HEK293T (cell line): ENCODE data around the gene RAPSN.

Source experiments
- CTCF ChIA-PET: fragments of 350-600 bp; formaldehyde crosslinking; extraction: SDS; loops from one replicate; lab custom pipeline; 2021; ENCODE audit warnings: antibody characterized with exemption, inconsistent platforms; lab: Yijun Ruan, JAX
- POLR2A ChIA-PET: fragments of 350-600 bp; formaldehyde crosslinking; extraction: SDS; loops from one replicate; lab custom pipeline; 2020; ENCODE audit warnings: antibody characterized with exemption, inconsistent platforms; lab: Yijun Ruan, JAX
- DNase-seq: peaks from one replicate; pipeline ENCODE4 v3.0.0; 2012; ENCODE audit warnings: mixed read lengths; ENCODE audit errors: extremely low spot score
- ARNT ChIP-seq: fragments of 450-650 bp; IDR thresholded peaks from 2 replicates; pipeline ENCODE4 v1.6.1; 2017; ENCODE audit warnings: mild to moderate bottlenecking
- BHLHE40 ChIP-seq: fragments of 450-650 bp; IDR thresholded peaks from 2 replicates; pipeline ENCODE4 v1.6.1; 2016; ENCODE audit warnings: mild to moderate bottlenecking, moderate library complexity, borderline replicate concordance
- CTBP1 ChIP-seq: fragments of 450-650 bp; IDR thresholded peaks from 2 replicates; pipeline ENCODE4 v1.6.1; 2016; ENCODE audit warnings: borderline replicate concordance
- ELF4 ChIP-seq: fragments of 450-650 bp; IDR thresholded peaks from 2 replicates; pipeline ENCODE4 v1.6.1; 2017; ENCODE audit warnings: antibody characterized with exemption
- FOXA1 ChIP-seq: fragments of 450-650 bp; IDR thresholded peaks from 2 replicates; pipeline ENCODE4 v1.6.1; 2016; ENCODE audit warnings: mild to moderate bottlenecking
- FOXK2 ChIP-seq: fragments of 450-650 bp; IDR thresholded peaks from 2 replicates; pipeline ENCODE4 v1.6.1; 2016; ENCODE audit warnings: mild to moderate bottlenecking
- FOXM1 ChIP-seq: fragments of 450-650 bp; IDR thresholded peaks from 2 replicates; pipeline ENCODE4 v1.6.1; 2017; ENCODE audit warnings: mild to moderate bottlenecking, borderline replicate concordance
- HDGF ChIP-seq: fragments of 450-650 bp; IDR thresholded peaks from 2 replicates; pipeline ENCODE4 v1.6.1; 2017; ENCODE audit warnings: antibody characterized with exemption, borderline replicate concordance
- L3MBTL2 ChIP-seq: fragments of 450-650 bp; conservative IDR thresholded peaks from 2 replicates; pipeline ENCODE4 v1.6.1; 2016; ENCODE audit warnings: mild to moderate bottlenecking
- LEF1 ChIP-seq: fragments of 450-650 bp; IDR thresholded peaks from 2 replicates; pipeline ENCODE4 v1.6.1; 2017; ENCODE audit warnings: mild to moderate bottlenecking, borderline replicate concordance
- NFRKB ChIP-seq: fragments of 450-650 bp; IDR thresholded peaks from 2 replicates; pipeline ENCODE4 v1.6.1; 2016; ENCODE audit warnings: mild to moderate bottlenecking, moderate library complexity
- PKNOX1 ChIP-seq: fragments of 450-650 bp; IDR thresholded peaks from 2 replicates; pipeline ENCODE4 v1.6.1; 2016
- SP1 ChIP-seq: fragments of 450-650 bp; IDR thresholded peaks from 2 replicates; pipeline ENCODE4 v1.6.1; 2017
- SUZ12 ChIP-seq: fragments of 450-650 bp; IDR thresholded peaks from 2 replicates; pipeline ENCODE4 v1.6.1; 2016; ENCODE audit warnings: mild to moderate bottlenecking
- TARDBP ChIP-seq: fragments of 450-650 bp; IDR thresholded peaks from 2 replicates; pipeline ENCODE4 v1.6.1; 2016
- ZNF384 ChIP-seq: fragments of 450-650 bp; IDR thresholded peaks from 2 replicates; pipeline ENCODE4 v1.6.1; 2016

The RAPSN gene

GRCh38 chr11:47413908-47414684, 34.8 kb downstream of the RAPSN start:
- POLR2A ChIA-PET: interaction anchor here (10.0 kb wide), 1 partner anchor 11 kb away, joined by 72 read pairs; the partner anchor contains the start of gene PSMC3
- no peak for DNase-seq
- TF ChIP-seq FOXA1: no peak
- TF ChIP-seq ARNT: no peak
- TF ChIP-seq FOXM1: no peak
- no peak for TF ChIP-seq SP1
- TF ChIP-seq LEF1: no peak
- no peak for TF ChIP-seq ELF4
- CTCF ChIA-PET: no interaction called here

GRCh38 chr11:47413351-47413750, 35.6 kb downstream of the RAPSN start:
- POLR2A ChIA-PET: interaction anchor here (10.0 kb wide), 1 partner anchor 12 kb away, joined by 72 read pairs; the partner anchor contains the start of gene PSMC3
- CTCF ChIA-PET: interaction anchor here (0.7 to 1.6 kb wide), 3 partner anchors 36 to 94 kb away, joined by 3 to 8 read pairs (median 3); no protein-coding TSS in a partner anchor
- no peak for DNase-seq
- TF ChIP-seq ZNF384 (no peak), TARDBP (no peak), ARNT (no peak), FOXK2 (no peak), BHLHE40 (no peak), ELF4 (no peak)

- POLR2A ChIA-PET: interaction anchor here (10.0 kb wide), 1 partner anchor 13 kb away, joined by 72 read pairs; the partner anchor contains the start of gene PSMC3
- DNase-seq: peak; percentile 64
- CTCF ChIA-PET: interaction anchor here (0.6 to 1.6 kb wide), 15 partner anchors 9 to 142 kb away, joined by 3 to 9 read pairs (median 3); partner anchors contain the start of gene PSMC3
- TF ChIP-seq PKNOX1 (no peak), ZNF384 (no peak), FOXM1 (no peak), SUZ12 (no peak), SP1 (no peak), FOXA1 (no peak), ELF4 (no peak), ARNT (no peak), L3MBTL2 (no peak), HDGF (no peak), NFRKB (no peak), TARDBP (no peak), FOXK2 (no peak), LEF1 (no peak), CTBP1 (no peak), BHLHE40 (no peak)
These were observed 36.8 kb downstream of the RAPSN start for GRCh38 chr11:47411884-47412746.

- ChIA-PET POLR2A (interaction anchor here (0.6 to 10.0 kb wide), 3 partner anchors 10 to 593 kb away, joined by 3 to 72 read pairs (median 4); partner anchors contain the start of gene PSMC3), CTCF (interaction anchor here (0.7 to 1.8 kb wide), 5 partner anchors 13 to 56 kb away, joined by 3 to 7 read pairs (median 3); no protein-coding TSS in a partner anchor)
- no peak for DNase-seq
- TF ChIP-seq NFRKB: no peak
- TF ChIP-seq TARDBP: no peak
- TF ChIP-seq SUZ12: no peak
- no peak for TF ChIP-seq ELF4
- TF ChIP-seq ZNF384: no peak
- no peak for TF ChIP-seq CTBP1
These were observed 38.3 kb downstream of the RAPSN start for GRCh38 chr11:47410370-47411264.

- TF ChIP-seq FOXM1: no peak
- TF ChIP-seq HDGF: no peak
- TF ChIP-seq BHLHE40: no peak
- no peak for TF ChIP-seq LEF1
- TF ChIP-seq NFRKB: no peak
- TF ChIP-seq ARNT: no peak
- TF ChIP-seq L3MBTL2: no peak
- TF ChIP-seq CTBP1: no peak
- TF ChIP-seq PKNOX1: no peak
- TF ChIP-seq FOXK2: no peak
- TF ChIP-seq FOXA1: no peak
- no peak for TF ChIP-seq ELF4
- no peak for TF ChIP-seq SP1
- no peak for TF ChIP-seq TARDBP
- TF ChIP-seq SUZ12: no peak
- no peak for TF ChIP-seq ZNF384
- DNase-seq: no peak
- POLR2A ChIA-PET: interaction anchor here (0.6 to 10.0 kb wide), 5 partner anchors 10 to 594 kb away, joined by 3 to 72 read pairs (median 4); partner anchors contain the start of gene PSMC3
- CTCF ChIA-PET: interaction anchor here (1.3 to 1.8 kb wide), 3 partner anchors 35 to 55 kb away, joined by 3 to 7 read pairs (median 4); no protein-coding TSS in a partner anchor
These were observed 39.2 kb downstream of the RAPSN start for GRCh38 chr11:47409440-47410369.
